Sciatic nerve (tissue), 2 donors: ENCODE measurements around the gene PLXNB2. TPM values are rescaled to one million over a fixed set of nuclear protein-coding genes. Genes with fewer than 3 reads are reported as not detected.
A peak's percentile ranks its signal among the peaks of the same experiment; 100 is the strongest.

Experiments used
- ATAC-seq: fragments of 200-7000 bp; cut with Tn5 transposase; one replicate; pipeline ENCODE4 v1.9.1; 2020; ENCODE audit warnings: mild to moderate bottlenecking, moderate library complexity
- DNase-seq: peaks from one replicate; pipeline ENCODE4 v3.0.0-alpha.2; 2020; ENCODE audit warnings: low spot score
- intact Hi-C: fragments of 100-400 bp; cut with DNase I; formaldehyde crosslinking; loops from one replicate; pipeline ENCODE4 v1.14.2; 2022
- total RNA-seq: library from RNA; stranded (reverse); fragmentation: NEBNext Ultra II Directional; extraction: Animal tissue kit (Norgen Biotek cat#: 25700); gene quantifications from one replicate; pipeline ENCODE4 v1.2.1, GENCODE V29; 2021
- donor health status: DM: no; HTN: no; CAD: no.
- donor health status: DM: no; HTN: no; CAD: no.

PLXNB2 gene
- total RNA-seq, 1 donor from 2014 or later: 160 TPM

- DNase-seq (no peak), ATAC-seq (no peak)
- intact Hi-C loops: no loop called here
Measured at GRCh38 chr22:50301581-50301991, 5.9 kb downstream of the PLXNB2 start.

- no peak for DNase-seq
- intact Hi-C loops: no loop called here
Measured at GRCh38 chr22:50300620-50301257, 6.7 kb downstream of the PLXNB2 start.

GRCh38 chr22:50299785-50300619 is 7.4 kb downstream of the PLXNB2 start:
- DNase-seq (no peak), ATAC-seq (peak; percentile 8)
- intact Hi-C loops: no loop called here

More at GRCh38 chr22:50300620-50301257, 6.7 kb downstream of the PLXNB2 start:
- no peak for ATAC-seq

- no peak for DNase-seq
- no peak for ATAC-seq
- intact Hi-C loops: no loop called here
Measured at GRCh38 chr22:50298937-50299784, 8.3 kb downstream of the PLXNB2 start.

GRCh38 chr22:50298266-50298637 is 9.2 kb downstream of the PLXNB2 start:
- intact Hi-C loops: no loop called here
- DNase-seq (no peak), ATAC-seq (no peak)

- DNase-seq (no peak), ATAC-seq (no peak)
- intact Hi-C loops: no loop called here
Measured at GRCh38 chr22:50297510-50298265, 9.8 kb downstream of the PLXNB2 start.

- intact Hi-C loops: no loop called here
- DNase-seq (no peak), ATAC-seq (no peak)
Measured at GRCh38 chr22:50296658-50297490, 10.6 kb downstream of the PLXNB2 start.

- DNase-seq (no peak), ATAC-seq (no peak)
- intact Hi-C loops: no loop called here
Measured at GRCh38 chr22:50294319-50294656, 13.2 kb downstream of the PLXNB2 start.

- ATAC-seq: peak; percentile 59
- no peak for DNase-seq
- intact Hi-C loops: no loop called here
Measured at GRCh38 chr22:50293441-50294318, 13.8 kb downstream of the PLXNB2 start.

GRCh38 chr22:50292643-50293440 is 14.6 kb downstream of the PLXNB2 start:
- intact Hi-C loops: no loop called here
- DNase-seq: no peak
- no peak for ATAC-seq

- no peak for DNase-seq
- intact Hi-C loops: no loop called here
- no peak for ATAC-seq
Measured at GRCh38 chr22:50289942-50290630, 17.4 kb downstream of the PLXNB2 start.

- intact Hi-C loops: no loop called here
- no peak for DNase-seq
- ATAC-seq: no peak
Measured at GRCh38 chr22:50289151-50289941, 18.1 kb downstream of the PLXNB2 start.

GRCh38 chr22:50287731-50288130 is 19.7 kb downstream of the PLXNB2 start:
- ATAC-seq: no peak

GRCh38 chr22:50286701-50287318 is 20.6 kb downstream of the PLXNB2 start:
- DNase-seq (no peak), ATAC-seq (no peak)
- intact Hi-C loops: no loop called here

More at GRCh38 chr22:50287731-50288130, 19.7 kb downstream of the PLXNB2 start:
- DNase-seq: no peak
- intact Hi-C loops: no loop called here

- intact Hi-C loops: no loop called here
- no peak for ATAC-seq
- DNase-seq: no peak
Measured at GRCh38 chr22:50286275-50286674, 21.2 kb downstream of the PLXNB2 start.
